H7 (cell line): ENCODE results near the gene ZNF526. TPM values are rescaled to one million over a fixed set of nuclear protein-coding genes. Genes with fewer than 3 reads are reported as not detected.
A peak's percentile ranks its signal among the peaks of the same experiment; 100 is the strongest.

Experiments
- DNase-seq: peaks from one replicate; pipeline ENCODE4 v3.0.0; 2012
- H3K27me3 ChIP-seq: 2 replicates; pipeline ENCODE4 v1.6.0; 2011; ENCODE audit warnings: mild to moderate bottlenecking, low read length; ENCODE audit not compliant: control insufficient read depth, insufficient read depth
- H3K36me3 ChIP-seq: replicated peaks from 2 replicates; pipeline ENCODE4 v1.5.1; 2011; ENCODE audit warnings: low read length; ENCODE audit not compliant: control insufficient read depth, insufficient read depth
- H3K4me3 ChIP-seq: 2 replicates; pipeline ENCODE4 v1.5.1; 2011; ENCODE audit warnings: low read depth, mild to moderate bottlenecking, control low read depth, low read length, moderate library complexity; ENCODE audit not compliant: insufficient read depth
- total RNA-seq: library from RNA; depleted of rRNA; stranded (reverse); fragments of >200 nt; shearing (Covaris generic); gene quantifications from 2 replicates; pipeline ENCODE4 v1.2.3, GENCODE V29; 2014; rRNA removed

The ZNF526 gene
- total RNA-seq: 14.6 and 16.1 TPM in 2 replicates

- Histone ChIP-seq H3K27me3 (no peaks in the 10 kb centered on the region), H3K4me3 (peak within 1 kb of the TSS; percentile 92), H3K36me3 (peaks cover 10% of the 10 kb centered on the region)
- peak; percentile 100 for DNase-seq
These were observed at the start of gene ZNF526 for GRCh38 chr19:42219812-42220750. Gene ZNF526 (plus strand): TSS chr19:42220312. CDS start chr19:42224404, 4,092 bp downstream.

- H3K36me3 ChIP-seq: no peaks in the 10 kb centered on the region
- peaks cover 22% of the 10 kb centered on the region for H3K27me3 ChIP-seq
- no peak for DNase-seq
- H3K4me3 ChIP-seq: no peak overlapping the region
These were observed 49.4 kb upstream of the ZNF526 start for GRCh38 chr19:42170715-42171114.

- no peak overlapping the region for H3K4me3 ChIP-seq
- DNase-seq: no peak
- H3K36me3 ChIP-seq: no peaks in the 10 kb centered on the region
- peaks cover 36% of the 10 kb centered on the region for H3K27me3 ChIP-seq
These were observed 47.9 kb upstream of the ZNF526 start for GRCh38 chr19:42172261-42172660.

GRCh38 chr19:42173695-42174094, 46.4 kb upstream of the ZNF526 start:
- no peaks in the 10 kb centered on the region for H3K36me3 ChIP-seq
- H3K27me3 ChIP-seq: peaks cover 50% of the 10 kb centered on the region
- H3K4me3 ChIP-seq: no peak overlapping the region
- DNase-seq: no peak

GRCh38 chr19:42174188-42174587, 45.9 kb upstream of the ZNF526 start:
- no peaks in the 10 kb centered on the region for H3K36me3 ChIP-seq
- peaks cover 55% of the 10 kb centered on the region for H3K27me3 ChIP-seq
- H3K4me3 ChIP-seq: no peak overlapping the region
- DNase-seq: no peak

- Histone ChIP-seq H3K27me3 (peaks cover 65% of the 10 kb centered on the region), H3K36me3 (no peaks in the 10 kb centered on the region), H3K4me3 (no peak overlapping the region)
- peak; percentile 47 for DNase-seq
These were observed 45.0 kb upstream of the ZNF526 start for GRCh38 chr19:42174958-42175734.

- Histone ChIP-seq H3K27me3 (peaks cover 72% of the 10 kb centered on the region), H3K4me3 (peak overlapping the region; percentile 34; the same call in 1 of the 2 replicates), H3K36me3 (no peaks in the 10 kb centered on the region)
- peak; percentile 84 for DNase-seq
These were observed 44.0 kb upstream of the ZNF526 start for GRCh38 chr19:42175952-42176648.

GRCh38 chr19:42176649-42176989, 43.5 kb upstream of the ZNF526 start:
- H3K27me3 ChIP-seq: peaks cover 74% of the 10 kb centered on the region
- peak; percentile 84 for DNase-seq
- no peaks in the 10 kb centered on the region for H3K36me3 ChIP-seq
- peak overlapping the region; percentile 34 for H3K4me3 ChIP-seq

- peak; percentile 93 for DNase-seq
- no peaks in the 10 kb centered on the region for H3K36me3 ChIP-seq
- H3K4me3 ChIP-seq: peak overlapping the region; percentile 34
- peaks cover 71% of the 10 kb centered on the region for H3K27me3 ChIP-seq
These were observed 43.0 kb upstream of the ZNF526 start for GRCh38 chr19:42176990-42177685.

- no peak for DNase-seq
- Histone ChIP-seq H3K27me3 (peaks cover 74% of the 10 kb centered on the region), H3K4me3 (no peak overlapping the region; the same call in 1 of the 2 replicates), H3K36me3 (no peaks in the 10 kb centered on the region)
These were observed 42.5 kb upstream of the ZNF526 start for GRCh38 chr19:42177686-42178019.

GRCh38 chr19:42178791-42179674, 41.1 kb upstream of the ZNF526 start:
- H3K27me3 ChIP-seq: peaks cover 70% of the 10 kb centered on the region
- peak; percentile 94 for DNase-seq
- H3K36me3 ChIP-seq: no peaks in the 10 kb centered on the region
- H3K4me3 ChIP-seq: no peak overlapping the region

GRCh38 chr19:42184401-42184861, 35.7 kb upstream of the ZNF526 start:
- H3K4me3 ChIP-seq: no peak overlapping the region
- peaks cover 18% of the 10 kb centered on the region for H3K27me3 ChIP-seq
- H3K36me3 ChIP-seq: no peaks in the 10 kb centered on the region
- peak; percentile 90 for DNase-seq

- DNase-seq: no peak
These were observed 34.8 kb upstream of the ZNF526 start for GRCh38 chr19:42185277-42185676.

More at GRCh38 chr19:42185277-42185676, 34.8 kb upstream of the ZNF526 start:
- Histone ChIP-seq H3K27me3 (peaks cover 10% of the 10 kb centered on the region), H3K4me3 (no peak overlapping the region), H3K36me3 (no peaks in the 10 kb centered on the region)
